Stimulated activated CD4-positive, alpha-beta T cell treated with anti-CD3 and anti-CD28 coated beads, Interleukin-12 subunit alpha, Interleukin-12 subunit beta, amount 100 ng/mL, for 48 hours (primary cell): ENCODE measurements around the gene FEZ2.

Experiments used
- DNase-seq, 3 donors: peaks; one replicate each; pipeline ENCODE4 v3.0.0-alpha.2; 2020; ENCODE audit warnings: low read depth in 2 of 3, low spot score in 1 of 3

The FEZ2 gene

GRCh38 chr2:36534275-36534799 lies 63.6 kb downstream of the FEZ2 start:
- no peak for DNase-seq

GRCh38 chr2:36530983-36531354 lies 67.0 kb downstream of the FEZ2 start:
- DNase-seq = no peak

GRCh38 chr2:36530178-36530982 lies 67.6 kb downstream of the FEZ2 start:
- no peak for DNase-seq

GRCh38 chr2:36528766-36529392 lies 69.1 kb downstream of the FEZ2 start:
- no peak for DNase-seq

- no peak for DNase-seq
These were observed 69.7 kb downstream of the FEZ2 start for GRCh38 chr2:36528274-36528673.

GRCh38 chr2:36526226-36526625 lies 71.7 kb downstream of the FEZ2 start:
- DNase-seq = no peak

- no peak for DNase-seq
These were observed 72.7 kb downstream of the FEZ2 start for GRCh38 chr2:36525245-36525644.

- no peak for DNase-seq
These were observed 74.8 kb downstream of the FEZ2 start for GRCh38 chr2:36523153-36523552.

GRCh38 chr2:36520431-36520830 lies 77.5 kb downstream of the FEZ2 start:
- no peak for DNase-seq

GRCh38 chr2:36516136-36516870 lies 81.7 kb downstream of the FEZ2 start:
- no peak for DNase-seq

- DNase-seq = no peak
These were observed 82.4 kb downstream of the FEZ2 start for GRCh38 chr2:36515538-36515937.

GRCh38 chr2:36513661-36514060 lies 84.3 kb downstream of the FEZ2 start:
- DNase-seq = no peak

GRCh38 chr2:36512705-36513104 lies 85.3 kb downstream of the FEZ2 start:
- DNase-seq = no peak

- DNase-seq = no peak
These were observed 85.9 kb downstream of the FEZ2 start for GRCh38 chr2:36511858-36512603.

- no peak for DNase-seq
These were observed 88.9 kb downstream of the FEZ2 start for GRCh38 chr2:36509075-36509474.

GRCh38 chr2:36507408-36507812 lies 90.6 kb downstream of the FEZ2 start:
- peak; percentile 2 to 8 (median 3) for DNase-seq
